ENCODE data around the gene PDC.
"Not testable (repeated sequence)": the region's sequence is repeated elsewhere in the genome, so short reads cannot be mapped to it uniquely, and the experiment has no call there.

The PDC gene

DNA sequence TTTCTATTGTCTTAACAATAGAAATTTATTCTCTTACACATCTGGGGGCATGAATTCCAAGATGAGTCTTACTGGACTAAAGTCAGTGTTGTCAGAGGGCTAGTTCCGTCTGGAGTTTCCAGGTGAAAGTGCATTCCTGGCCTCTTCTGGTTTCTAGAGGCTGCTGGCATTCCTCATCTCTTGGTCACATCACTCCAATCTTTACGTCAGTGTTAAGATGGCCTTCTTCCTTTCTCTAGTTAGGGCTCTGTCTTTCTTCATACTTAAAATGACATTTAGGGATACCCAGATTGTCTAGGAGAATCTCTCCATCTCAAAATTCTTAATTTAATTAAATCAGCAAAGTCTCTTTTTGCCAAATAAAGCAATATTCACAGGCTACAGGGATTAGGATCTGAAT lies 13.3 kb upstream of the PDC start:
- in situ Hi-C loops (cut with HindIII; ENCODE audit: low sequenced_read_pairs), result no loop called here

DNA sequence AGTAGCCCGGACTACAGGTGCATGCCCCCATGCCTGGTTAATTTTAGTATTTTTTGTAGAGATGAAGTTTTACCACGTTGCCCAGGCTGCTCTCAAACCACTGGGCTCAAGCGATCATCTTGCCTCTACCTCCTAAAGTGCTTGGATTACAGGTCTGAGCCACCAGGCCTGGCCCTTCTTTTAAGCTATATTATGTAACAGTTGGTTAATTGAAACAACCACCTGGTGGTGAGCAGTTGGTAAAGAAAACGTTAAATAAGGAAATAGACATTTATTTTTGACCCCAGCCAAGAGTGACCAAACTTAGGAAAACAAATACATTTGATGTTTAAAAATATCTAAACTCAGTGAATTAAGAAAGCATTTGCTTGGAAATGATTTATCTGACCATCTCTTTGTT lies 12.1 kb upstream of the PDC start:
- in situ Hi-C loops (cut with HindIII; ENCODE audit: low sequenced_read_pairs), result no loop called here

DNA sequence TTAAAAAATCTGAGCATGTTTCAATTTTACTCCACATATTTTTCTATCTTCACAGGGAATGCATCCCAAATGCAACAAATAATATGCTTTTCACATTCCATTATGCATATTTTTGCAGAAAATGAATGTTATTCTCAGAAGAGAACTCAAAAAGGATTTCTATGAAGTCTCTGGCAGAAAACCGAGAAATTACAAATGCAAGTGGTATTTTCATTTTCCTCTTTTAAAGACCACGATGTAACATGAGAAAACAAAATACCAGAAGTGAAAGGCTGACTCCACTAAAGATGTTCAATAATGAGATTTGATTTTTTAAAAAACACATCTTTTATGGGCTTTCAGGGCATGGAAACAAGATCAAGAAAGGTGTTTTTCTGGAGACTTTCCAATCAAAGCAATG lies 5.0 kb upstream of the PDC start:
- in situ Hi-C loops (cut with HindIII; ENCODE audit: low sequenced_read_pairs), result no loop called here

DNA sequence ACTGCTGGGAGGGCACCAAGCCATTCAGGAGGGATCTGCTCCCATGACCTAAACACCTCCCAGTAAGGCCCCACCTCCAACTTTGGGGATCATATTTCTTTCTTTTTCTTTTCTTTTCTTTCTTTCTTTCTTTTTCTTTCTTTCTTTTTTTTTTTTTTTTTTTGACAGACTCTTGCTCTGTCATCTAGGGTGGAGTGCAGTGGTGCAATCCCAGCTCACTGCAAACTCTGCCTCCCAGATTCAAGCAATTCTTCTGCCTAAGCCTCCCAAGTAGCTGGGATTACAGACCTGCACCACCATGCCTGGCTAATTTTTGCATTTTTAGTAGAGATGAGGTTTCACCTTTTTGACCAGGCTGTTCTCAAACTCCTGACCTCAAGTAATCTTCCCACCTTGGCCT lies 4.6 kb upstream of the PDC start:
- in situ Hi-C loops (cut with HindIII; ENCODE audit: low sequenced_read_pairs), result not testable (repeated sequence)

DNA sequence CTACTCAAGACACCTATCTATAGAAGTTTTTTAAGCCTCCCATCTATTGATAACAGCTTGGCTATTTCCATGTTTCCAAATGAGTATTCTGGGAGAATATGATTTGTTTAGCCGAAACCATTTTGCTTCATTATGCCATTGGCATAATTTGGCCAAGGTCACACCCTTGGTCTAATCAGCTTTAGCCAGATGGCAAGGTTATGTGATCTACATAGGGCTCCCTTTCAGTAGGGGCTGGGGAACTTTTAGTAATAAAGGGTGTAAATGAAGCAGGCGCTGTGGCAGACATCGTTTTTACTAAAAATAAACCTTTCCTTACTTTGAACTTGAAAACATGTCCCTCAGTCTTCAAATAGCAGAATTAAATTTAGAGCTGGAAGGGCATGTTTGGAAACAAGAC lies 3.0 kb upstream of the PDC start:
- in situ Hi-C loops (cut with HindIII; ENCODE audit: low sequenced_read_pairs), result no loop called here

DNA sequence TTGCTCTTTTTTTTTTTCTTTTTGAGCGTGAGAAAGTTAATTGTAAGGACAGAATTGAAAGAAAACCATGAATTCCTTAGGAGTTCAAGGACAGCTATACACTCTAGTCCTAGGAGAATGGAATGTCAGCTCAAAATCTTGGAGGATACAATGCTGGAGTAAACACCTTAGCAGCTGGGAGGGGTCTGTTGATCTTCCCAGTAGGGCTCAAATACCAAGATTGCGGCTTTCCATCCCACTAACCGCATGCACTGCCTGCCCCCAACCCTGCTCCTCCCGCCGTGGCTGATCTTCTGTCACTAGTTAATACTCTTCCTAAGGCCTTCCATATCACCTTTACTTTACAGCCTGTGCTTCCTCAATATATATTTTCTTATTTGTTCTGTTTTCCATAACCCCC lies 2.6 kb upstream of the PDC start:
- in situ Hi-C loops (cut with HindIII; ENCODE audit: low sequenced_read_pairs), result no loop called here

DNA sequence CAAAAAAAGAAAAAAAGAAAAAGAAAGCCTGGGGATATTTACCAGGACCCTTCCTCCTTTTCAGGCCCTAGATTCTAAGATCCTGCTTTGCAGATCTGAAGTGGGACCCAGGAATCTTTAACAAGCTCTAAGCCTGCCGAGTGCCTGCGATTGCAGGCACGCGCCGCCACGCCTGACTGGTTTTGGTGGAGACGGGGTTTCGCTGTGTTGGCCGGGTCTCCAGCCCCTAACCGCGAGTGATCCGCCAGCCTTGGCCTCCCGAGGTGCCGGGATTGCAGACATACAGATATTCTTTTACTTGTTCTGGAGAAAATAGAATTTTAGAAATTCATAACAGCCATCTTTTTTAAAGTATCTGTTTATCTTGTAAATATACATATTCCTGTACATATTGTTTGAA lies 1.8 kb downstream of the PDC start:
- in situ Hi-C loops (cut with HindIII; ENCODE audit: low sequenced_read_pairs), result not testable (repeated sequence)

DNA sequence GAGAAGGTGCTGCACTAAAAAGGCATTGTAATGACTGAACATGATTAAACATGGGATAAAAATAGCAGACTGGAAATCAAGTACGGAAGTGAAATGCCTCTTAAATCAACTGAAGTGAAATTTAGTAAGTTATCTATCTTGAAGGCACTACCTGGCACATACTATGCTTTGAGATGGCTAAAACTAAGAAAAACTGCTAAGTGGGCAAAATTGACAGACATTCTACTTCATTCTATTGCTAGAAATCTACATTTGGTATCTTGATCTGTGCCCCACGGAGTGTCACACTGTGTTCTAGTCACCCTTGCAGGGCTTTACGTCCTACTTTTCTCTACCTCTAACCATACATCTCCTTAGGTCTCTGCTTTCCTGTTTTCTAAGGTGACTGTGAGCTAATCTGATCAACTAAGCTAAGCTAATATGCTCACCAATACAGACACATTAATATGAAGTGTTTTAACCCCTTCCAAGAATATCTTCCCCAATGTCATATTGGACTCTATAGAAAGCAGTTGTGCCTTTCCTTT lies 4.1 kb downstream of the PDC start:
- in situ Hi-C loops (cut with HindIII; ENCODE audit: low sequenced_read_pairs), result no loop called here

DNA sequence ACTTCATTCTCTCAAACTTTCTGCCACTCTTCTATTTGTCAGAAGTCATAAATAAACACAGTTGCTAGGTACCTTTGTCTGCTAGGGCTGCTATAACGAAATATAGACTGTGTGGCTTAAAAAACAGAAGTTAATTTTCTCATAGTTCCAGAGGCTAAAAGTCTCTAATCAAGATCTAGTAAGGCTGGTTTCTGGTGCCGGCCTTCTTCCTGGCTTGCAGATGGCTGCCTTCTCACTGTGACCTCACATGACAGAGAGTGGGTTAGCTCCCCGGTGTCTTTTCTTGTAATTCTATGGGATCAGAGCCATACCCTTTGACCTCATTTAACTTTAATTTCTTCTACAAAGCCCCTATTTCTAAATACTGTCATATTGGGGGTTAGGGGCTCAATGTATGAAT lies 5.9 kb downstream of the PDC start:
- in situ Hi-C loops (cut with HindIII; ENCODE audit: low sequenced_read_pairs), result no loop called here

DNA sequence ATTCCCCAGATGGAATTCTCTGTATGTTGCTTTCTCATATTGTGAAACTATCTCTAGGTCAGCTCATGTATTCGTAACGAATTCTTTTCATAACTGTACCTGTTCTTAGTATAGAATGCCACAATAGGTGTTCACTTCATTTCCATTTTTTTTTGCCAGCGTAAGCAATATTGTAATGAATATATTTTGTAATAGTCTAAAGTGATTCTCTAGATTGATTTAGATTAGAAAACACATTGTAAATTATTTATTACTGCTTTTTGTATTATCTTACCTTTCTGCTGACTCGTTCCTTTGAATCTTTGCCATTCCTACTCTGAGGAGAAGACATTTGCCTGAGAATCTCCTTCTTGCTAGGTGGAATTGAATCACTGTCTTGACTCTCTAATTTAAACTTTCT lies 14.8 kb downstream of the PDC start:
- in situ Hi-C loops (cut with HindIII; ENCODE audit: low sequenced_read_pairs), result no loop called here

DNA sequence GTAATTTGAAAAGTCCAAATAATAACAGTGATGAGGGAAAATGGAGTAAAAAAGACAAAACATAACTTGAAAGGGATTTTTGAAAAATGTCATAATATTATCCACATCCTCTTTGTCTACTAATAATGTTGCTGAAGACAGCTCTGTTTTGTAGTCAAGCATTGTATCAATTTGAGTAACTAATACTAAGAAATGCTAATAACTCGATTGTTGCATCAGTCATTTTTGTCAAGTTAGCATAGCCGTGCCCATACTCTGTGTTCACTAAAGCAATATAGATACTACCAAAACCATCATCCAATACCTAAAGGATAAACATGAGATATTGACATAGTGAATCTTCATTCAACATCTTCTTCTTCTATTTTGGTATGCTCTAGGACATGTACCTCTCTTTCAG lies 17.3 kb downstream of the PDC start:
- in situ Hi-C loops (cut with HindIII; ENCODE audit: low sequenced_read_pairs), result no loop called here

DNA sequence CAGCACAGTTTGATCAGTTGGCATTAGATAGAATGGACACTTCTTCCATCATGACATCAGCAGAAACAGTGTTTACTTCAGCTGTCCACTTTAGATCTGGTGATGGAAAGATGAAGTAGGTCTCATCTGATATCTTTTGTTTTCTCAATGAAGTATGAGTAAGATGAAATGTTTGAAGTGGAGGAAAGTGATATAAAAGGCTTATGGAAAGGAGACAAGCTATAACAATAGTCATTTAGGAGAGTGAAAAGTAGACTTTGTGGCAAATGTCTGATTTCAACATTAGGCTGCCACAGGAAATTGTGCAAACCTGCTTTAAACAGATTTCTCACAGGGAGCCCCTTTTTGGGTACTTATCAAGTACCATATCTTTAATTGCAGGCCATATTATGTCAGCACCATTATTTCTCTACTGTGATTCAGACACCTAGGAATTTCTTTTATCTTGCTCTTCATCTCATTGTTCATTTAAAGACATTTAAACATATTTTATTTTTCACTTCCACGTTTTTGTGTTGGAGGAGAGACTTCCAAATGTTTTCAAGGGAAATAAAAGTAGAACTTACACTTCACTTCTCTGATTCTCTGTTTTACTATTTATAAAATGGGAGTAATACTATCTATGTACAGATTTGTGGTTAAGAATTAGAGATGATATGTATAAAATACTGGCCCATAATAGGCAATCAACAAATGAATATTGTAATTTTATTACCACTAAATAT lies 18.1 kb downstream of the PDC start:
- in situ Hi-C loops (cut with HindIII; ENCODE audit: low sequenced_read_pairs), result no loop called here

DNA sequence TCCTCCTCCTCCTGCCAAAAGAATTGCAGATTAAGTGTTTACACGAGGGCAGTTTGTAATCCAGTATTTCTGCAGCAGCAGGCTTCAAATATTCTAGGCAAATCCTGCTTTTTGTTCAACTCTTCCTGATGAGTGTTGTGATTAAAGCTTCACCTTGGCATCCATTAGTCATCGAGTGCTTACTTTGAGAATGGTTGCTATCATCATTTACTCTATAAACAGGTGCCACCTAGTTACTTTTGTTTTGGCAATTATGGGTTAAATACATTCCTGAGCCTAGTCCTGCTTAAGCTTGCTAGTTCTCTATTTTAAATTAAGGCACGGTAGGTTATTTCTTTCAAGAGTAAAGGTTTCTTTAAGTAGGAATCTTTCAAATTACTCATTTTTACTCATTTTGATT lies 20.3 kb downstream of the PDC start:
- in situ Hi-C loops (cut with HindIII; ENCODE audit: low sequenced_read_pairs), result no loop called here

DNA sequence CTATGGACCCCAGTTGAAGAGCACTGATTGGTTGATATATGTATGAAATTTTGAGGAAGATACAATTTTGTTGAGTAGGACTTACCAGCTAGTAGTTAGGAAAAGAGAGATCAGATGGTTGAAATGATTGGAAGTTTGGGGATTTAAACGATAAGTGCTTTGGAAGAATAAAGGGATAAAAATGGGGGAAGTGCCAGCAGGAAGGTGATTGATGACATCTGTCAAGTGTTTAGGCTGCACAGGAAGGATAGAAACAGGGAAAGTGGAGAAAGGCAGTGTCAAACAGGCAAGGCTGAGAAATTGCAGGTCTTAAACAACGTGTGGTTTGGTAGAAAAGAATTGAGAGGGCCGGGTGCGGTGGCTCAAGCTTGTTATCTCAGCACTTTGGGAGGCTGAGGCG lies 22.3 kb downstream of the PDC start:
- in situ Hi-C loops (cut with HindIII; ENCODE audit: low sequenced_read_pairs), result no loop called here

DNA sequence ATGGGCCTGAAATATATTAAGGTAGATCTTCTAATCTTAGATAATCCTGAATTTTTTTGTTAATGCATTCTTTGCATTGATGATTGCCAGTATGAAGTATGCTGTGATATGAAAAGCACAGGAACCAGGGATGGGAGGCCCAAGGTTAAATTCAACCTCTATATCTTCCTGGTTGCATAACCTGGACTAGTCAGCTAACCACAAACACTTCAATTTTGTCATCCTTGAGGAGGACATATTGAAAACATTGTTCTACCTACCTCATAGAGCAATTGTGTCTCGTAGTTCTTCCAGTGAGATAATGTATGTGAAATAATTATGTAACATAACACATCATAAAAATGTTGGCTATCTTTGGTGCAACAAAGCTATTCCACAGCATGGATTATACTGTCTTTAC lies 25.6 kb downstream of the PDC start:
- in situ Hi-C loops (cut with HindIII; ENCODE audit: low sequenced_read_pairs), result no loop called here

DNA sequence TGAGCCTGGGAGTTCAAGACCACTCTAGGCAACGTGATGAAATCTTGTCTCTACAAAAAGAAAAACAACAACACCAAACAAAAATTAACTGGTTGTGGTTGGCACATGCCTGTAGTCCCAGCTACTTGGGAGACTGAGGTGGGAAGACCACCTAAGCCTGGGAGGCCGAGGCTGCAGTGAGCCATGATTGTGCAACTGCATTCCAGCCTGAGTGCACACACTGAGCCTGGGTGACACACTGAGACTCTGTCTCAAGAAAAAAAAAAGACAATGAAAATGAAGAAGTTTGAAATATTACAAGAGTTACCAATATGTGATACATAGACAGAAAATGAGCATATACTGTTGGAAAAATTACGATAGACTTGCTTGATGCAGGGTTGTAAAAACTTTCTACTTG lies 31.9 kb downstream of the PDC start:
- in situ Hi-C loops (cut with HindIII; ENCODE audit: low sequenced_read_pairs), result no loop called here

DNA sequence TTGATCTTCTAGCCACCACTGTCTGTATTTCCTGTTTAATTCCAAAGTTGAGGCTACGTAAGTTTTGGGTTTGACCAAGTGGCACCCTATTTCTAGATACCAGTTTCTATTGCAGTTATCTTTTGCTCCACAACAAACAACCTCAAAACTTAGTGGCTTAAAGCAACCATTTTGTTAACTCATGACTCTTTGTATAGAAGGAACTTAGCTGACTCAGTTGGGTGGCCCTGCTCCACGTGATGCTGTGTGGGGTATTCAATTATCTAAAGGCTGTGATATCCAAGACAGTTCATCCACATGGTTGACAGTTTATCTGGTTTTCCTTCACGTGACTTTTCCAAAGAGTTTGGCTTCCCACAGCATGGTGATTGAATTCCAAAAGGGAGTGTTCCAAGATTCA lies 34.8 kb downstream of the PDC start:
- in situ Hi-C loops (cut with HindIII; ENCODE audit: low sequenced_read_pairs), result no loop called here

DNA sequence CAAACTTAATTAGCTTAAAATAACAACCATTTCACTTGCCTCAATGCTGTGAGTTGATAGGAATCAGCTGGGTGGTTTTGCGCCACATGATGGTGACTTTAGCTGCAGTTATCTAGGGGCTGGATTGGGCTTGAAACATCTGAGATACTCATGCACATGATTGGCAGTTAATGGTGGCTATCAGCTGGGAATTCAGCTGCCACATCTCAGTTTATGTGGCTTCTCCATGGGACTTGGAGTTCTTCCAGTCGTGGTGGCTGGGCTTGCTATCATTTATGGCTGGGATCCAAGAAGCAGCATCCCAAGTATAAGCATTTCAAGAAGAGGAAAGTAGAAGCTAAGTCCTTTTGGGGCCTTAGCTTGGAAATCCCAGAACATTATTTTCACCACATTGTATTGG lies 36.4 kb downstream of the PDC start:
- in situ Hi-C loops (cut with HindIII; ENCODE audit: low sequenced_read_pairs), result no loop called here

DNA sequence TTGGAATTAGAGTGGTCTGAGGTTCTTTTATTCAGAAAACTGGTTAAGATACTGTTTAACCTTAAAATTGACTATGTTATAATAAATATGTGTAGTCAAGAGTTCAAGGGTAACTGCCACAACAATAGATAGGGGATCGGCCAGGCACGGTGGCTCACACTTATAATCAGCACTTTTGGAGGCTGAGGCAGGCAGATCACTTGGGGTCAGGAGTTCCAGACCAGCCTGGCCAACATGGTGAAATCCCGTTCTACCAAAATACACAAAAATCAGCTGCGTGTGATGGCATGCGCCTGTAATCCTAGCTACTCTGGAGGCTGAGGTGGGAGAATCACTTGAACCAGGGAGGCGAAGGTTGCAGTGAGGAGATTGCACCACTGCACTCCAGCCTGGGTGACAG lies 39.5 kb downstream of the PDC start:
- in situ Hi-C loops (cut with HindIII; ENCODE audit: low sequenced_read_pairs), result no loop called here

DNA sequence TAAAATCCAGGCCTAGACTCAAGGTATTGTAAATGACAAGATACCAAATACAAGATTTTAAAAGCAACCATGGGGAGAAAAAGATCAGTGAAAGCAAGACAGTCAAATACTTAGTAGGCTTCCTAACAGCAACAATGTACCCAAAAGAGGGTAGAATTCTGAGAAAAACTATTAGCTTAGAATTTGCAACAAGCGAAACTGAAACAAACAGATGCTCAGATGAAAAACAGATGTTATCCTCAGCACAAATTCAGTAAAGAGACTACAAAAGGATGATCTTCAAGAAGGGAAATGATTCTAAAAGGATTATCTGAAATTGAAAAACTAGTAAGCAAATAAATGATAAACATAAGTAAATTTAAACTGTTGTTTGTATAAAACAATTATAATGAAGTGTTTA lies 40.0 kb downstream of the PDC start:
- in situ Hi-C loops (cut with HindIII; ENCODE audit: low sequenced_read_pairs), result no loop called here

DNA sequence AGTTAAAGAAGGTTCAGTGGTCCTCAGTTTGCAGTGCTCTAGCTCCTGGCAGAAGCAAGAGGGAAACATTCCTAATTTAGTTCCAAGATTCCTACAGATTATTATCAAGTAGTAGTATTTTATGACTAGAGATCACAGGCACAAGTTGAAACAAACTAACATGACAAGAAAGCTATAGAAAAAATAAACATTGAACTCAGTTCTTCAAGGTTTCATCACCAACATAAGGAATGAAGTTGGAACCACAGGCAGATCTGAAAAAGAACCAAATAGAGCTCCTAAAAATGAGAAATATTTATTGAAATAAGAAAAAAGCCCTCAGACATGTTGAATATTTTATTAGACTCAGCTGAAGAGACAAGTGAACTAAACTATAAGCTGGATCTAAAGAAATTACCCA lies 40.6 kb downstream of the PDC start:
- in situ Hi-C loops (cut with HindIII; ENCODE audit: low sequenced_read_pairs), result no loop called here

DNA sequence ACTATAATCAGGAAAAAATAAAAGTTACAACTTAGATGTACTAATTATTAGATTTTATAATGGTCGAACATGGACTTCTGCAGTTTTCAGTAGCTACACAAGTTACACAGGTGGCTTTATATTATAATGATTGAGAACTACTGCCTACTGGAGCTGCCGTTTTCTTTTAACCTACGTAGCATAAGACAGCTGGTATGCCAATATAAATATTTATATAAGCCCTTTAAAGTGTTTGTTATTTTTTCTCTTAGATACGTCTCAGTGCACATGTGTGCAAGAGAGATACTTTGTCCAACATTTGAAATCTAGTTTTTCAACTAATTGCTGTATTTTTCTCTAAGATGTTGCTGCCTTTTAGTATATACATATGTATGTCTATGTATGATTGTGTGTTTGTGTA lies 42.4 kb downstream of the PDC start:
- in situ Hi-C loops (cut with HindIII; ENCODE audit: low sequenced_read_pairs), result no loop called here

DNA sequence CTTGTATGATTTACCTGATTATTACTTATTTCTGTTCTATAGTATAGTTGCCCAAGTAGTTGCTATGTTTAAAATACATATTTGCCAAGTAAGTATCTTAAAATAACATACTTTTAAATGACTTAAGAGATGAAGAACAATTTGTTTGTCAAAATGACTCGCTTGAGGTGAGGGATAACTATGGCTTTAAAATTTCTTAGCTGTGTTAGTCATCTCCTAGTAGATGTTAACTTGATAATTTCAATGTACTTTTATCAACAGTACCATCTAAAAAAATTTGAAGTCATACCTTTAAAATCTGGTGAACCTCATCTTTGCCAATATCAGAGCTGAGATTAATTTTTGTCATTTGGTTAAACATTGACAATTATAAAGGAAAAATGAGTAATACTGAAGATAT lies 47.6 kb downstream of the PDC start:
- in situ Hi-C loops (cut with HindIII; ENCODE audit: low sequenced_read_pairs), result no loop called here

Data from endothelial cell of hepatic sinusoid (primary cell).